GM03348 (cell line): ENCODE measurements around the gene RPL6.
"Not testable (repeated sequence)": the region's sequence is repeated elsewhere in the genome, so short reads cannot be mapped to it uniquely, and the experiment has no call there.

ENCODE experiments used
- DNase-seq: peaks from one replicate; pipeline ENCODE4 v3.0.0; 2012; ENCODE audit warnings: low spot score

RPL6 gene

GRCh38 chr12:112409064-112409905, at the start of gene RPL6:
Gene RPL6, minus strand, starts transcription at chr12:112409605. Its CDS starts 949 bp downstream, at chr12:112408656.
- DNase-seq, result peak; percentile 92

GRCh38 chr12:112458751-112459150, 49.3 kb upstream of the RPL6 start:
- DNase-seq, result no peak

GRCh38 chr12:112458330-112458729, 48.9 kb upstream of the RPL6 start:
- DNase-seq, result no peak

GRCh38 chr12:112457142-112457541, 47.7 kb upstream of the RPL6 start:
- DNase-seq, result not testable (repeated sequence)

GRCh38 chr12:112456029-112456428, 46.6 kb upstream of the RPL6 start:
- DNase-seq, result no peak

- no peak for DNase-seq
Observed at GRCh38 chr12:112450725-112451124, 41.3 kb upstream of the RPL6 start.

- DNase-seq, result not testable (repeated sequence)
Observed at GRCh38 chr12:112448165-112448564, 38.8 kb upstream of the RPL6 start.

GRCh38 chr12:112447106-112447505, 37.7 kb upstream of the RPL6 start:
- no peak for DNase-seq

- DNase-seq, result no peak
Observed at GRCh38 chr12:112446008-112446725, 36.8 kb upstream of the RPL6 start.

GRCh38 chr12:112443916-112444315, 34.5 kb upstream of the RPL6 start:
- no peak for DNase-seq

- DNase-seq, result not testable (repeated sequence)
Observed at GRCh38 chr12:112440653-112441052, 31.2 kb upstream of the RPL6 start.

GRCh38 chr12:112439769-112440168, 30.4 kb upstream of the RPL6 start:
- DNase-seq, result no peak

- DNase-seq, result not testable (repeated sequence)
Observed at GRCh38 chr12:112438645-112439044, 29.2 kb upstream of the RPL6 start.

GRCh38 chr12:112433551-112433950, 24.1 kb upstream of the RPL6 start:
- DNase-seq, result no peak

- no peak for DNase-seq
Observed at GRCh38 chr12:112431965-112432364, 22.6 kb upstream of the RPL6 start.

- DNase-seq, result no peak
Observed at GRCh38 chr12:112430929-112431328, 21.5 kb upstream of the RPL6 start.

- no peak for DNase-seq
Observed at GRCh38 chr12:112427760-112428159, 18.4 kb upstream of the RPL6 start.

- no peak for DNase-seq
Observed at GRCh38 chr12:112425582-112426382, 16.4 kb upstream of the RPL6 start.

GRCh38 chr12:112424126-112424525, 14.7 kb upstream of the RPL6 start:
- DNase-seq, result no peak

- DNase-seq, result peak; percentile 29
Observed at GRCh38 chr12:112422531-112422930, 13.1 kb upstream of the RPL6 start.

GRCh38 chr12:112421363-112421762, 12.0 kb upstream of the RPL6 start:
- DNase-seq, result no peak

GRCh38 chr12:112420740-112421139, 11.3 kb upstream of the RPL6 start:
- no peak for DNase-seq
